PC-3 (cell line): ENCODE data around the gene TPM4. TPM values are rescaled to one million over a fixed set of nuclear protein-coding genes. Genes with fewer than 3 reads are reported as not detected.

Experiments
- ATAC-seq: fragments of 200-7000 bp; cut with Tn5 transposase; 2 replicates; pipeline ENCODE4 v1.9.1; 2020; ENCODE audit warnings: mild to moderate bottlenecking, moderate library complexity
- BruUV-seq: library from RNA; stranded (reverse); fragments of 400-500 nt; replicated peaks from 2 replicates; lab custom pipeline; 2021; lab: Mats Ljungman, UMichigan
- CTCF ChIA-PET: fragments of 300-600 bp; sonication (Branson Sonifier 250); formaldehyde crosslinking; loops from one replicate; lab custom pipeline; 2022; ENCODE audit warnings: antibody characterized with exemption; lab: Charles Lee
- POLR2A ChIA-PET: fragments of 300-600 bp; sonication (Branson Sonifier 250); formaldehyde crosslinking; loops from one replicate; lab custom pipeline; 2022; ENCODE audit warnings: antibody characterized with exemption; ENCODE audit not compliant: unreplicated experiment; lab: Charles Lee
- DNase-seq: peaks from one replicate; pipeline ENCODE4 v3.0.0-alpha.2; 2015
- H2AFZ ChIP-seq: fragments of 300-600 bp; sonication (generic); 2 replicates; pipeline ENCODE4 v1.6.0; 2016; ENCODE audit warnings: antibody characterized with exemption, low read length
- H3F3A ChIP-seq: fragments of 300-600 bp; sonication (generic); one replicate; pipeline ENCODE4 v1.6.0; 2017; ENCODE audit warnings: antibody characterized with exemption, low read length, control low read depth, mild to moderate bottlenecking; ENCODE audit not compliant: unreplicated experiment
- H3K27ac ChIP-seq: fragments of 300-600 bp; sonication (generic); 2 replicates; pipeline ENCODE4 v1.5.1; 2016; ENCODE audit warnings: mild to moderate bottlenecking, low read length
- H3K27me3 ChIP-seq: fragments of 300-600 bp; sonication (generic); 2 replicates; pipeline ENCODE4 v1.6.1; 2016; ENCODE audit warnings: low read length, mixed read lengths
- H3K36me3 ChIP-seq: fragments of 300-600 bp; sonication (generic); 2 replicates; pipeline ENCODE4 v1.6.1; 2016; ENCODE audit warnings: low read depth, mixed run types, low read length, mixed read lengths
- H3K4me1 ChIP-seq: fragments of 300-600 bp; sonication (generic); 2 replicates; pipeline ENCODE4 v1.5.1; 2016; ENCODE audit warnings: low read length; ENCODE audit not compliant: insufficient read depth
- H3K4me2 ChIP-seq: fragments of 300-600 bp; sonication (generic); 2 replicates; pipeline ENCODE4 v1.6.0; 2016; ENCODE audit warnings: low read length
- H3K4me3 ChIP-seq: fragments of 300-600 bp; sonication (generic); 2 replicates; pipeline ENCODE4 v1.5.1; 2016; ENCODE audit warnings: mild to moderate bottlenecking, low read length, mixed read lengths
- H3K79me2 ChIP-seq: fragments of 300-600 bp; sonication (generic); 2 replicates; pipeline ENCODE4 v1.6.1; 2017; ENCODE audit warnings: low read length, mixed read lengths
- H3K9ac ChIP-seq: fragments of 300-600 bp; sonication (generic); 2 replicates; pipeline ENCODE4 v1.6.0; 2016; ENCODE audit warnings: mild to moderate bottlenecking, low read length
- H3K9me2 ChIP-seq: fragments of 300-600 bp; sonication (generic); replicated peaks from 2 replicates; pipeline ENCODE4 v1.6.1; 2016; ENCODE audit warnings: mixed run types, low read length, mixed read lengths
- H3K9me3 ChIP-seq: fragments of 300-600 bp; sonication (generic); 2 replicates; pipeline ENCODE4 v1.6.1; 2016; ENCODE audit warnings: low read length, mixed read lengths
- H4K20me1 ChIP-seq: fragments of 300-600 bp; sonication (generic); 2 replicates; pipeline ENCODE4 v1.6.1; 2016; ENCODE audit warnings: low read length, mixed read lengths
- EZH2 ChIP-seq: fragments of 300-600 bp; sonication (generic); IDR thresholded peaks from one replicate; pipeline ENCODE4 v1.6.1; 2017; ENCODE audit warnings: antibody characterized with exemption, mild to moderate bottlenecking, low read length; ENCODE audit not compliant: unreplicated experiment
- EZH2phosphoT487 ChIP-seq: fragments of 300-600 bp; sonication (generic); IDR thresholded peaks from 2 replicates; pipeline ENCODE4 v1.6.1; 2018; ENCODE audit warnings: mild to moderate bottlenecking, antibody characterized with exemption, low read length, borderline replicate concordance
- intact Hi-C: fragments of 100-400 bp; cut with micrococcal nuclease; formaldehyde crosslinking; loops from 2 replicates; pipeline ENCODE4 v1.9.0; 2023
- total RNA-seq: library from RNA; depleted of rRNA; stranded (reverse); fragments of >200 nt; gene quantifications from 2 replicates; pipeline ENCODE4 v1.2.3, GENCODE V29; 2014
- TF ChIP-seq, protein P1 (sequence below): fragments of 300-600 bp; sonication (generic); conservative IDR thresholded peaks from 2 replicates; pipeline ENCODE4 v1.5.1; 2017; ENCODE audit warnings: antibody characterized with exemption, low read depth, mild to moderate bottlenecking, low read length

The TPM4 gene
- total RNA-seq, 1 experiment from 2014 or later, result 135 TPM

GRCh38 chr19:16111160-16111908, 35.0 kb downstream of the TPM4 start, which contains the start of gene RAB8A:
Gene RAB8A, plus strand, starts transcription at chr19:16111889. Its CDS starts 13 bp downstream, at chr19:16111902.
- peak within 1 kb of the TSS; percentile 79 for H2AFZ ChIP-seq
- no peaks in the 10 kb centered on the region; the same call in 1 of the 2 replicates for H3K36me3 ChIP-seq
- ATAC-seq, result peak; percentile 98

GRCh38 chr19:16111909-16112752, 35.8 kb downstream of the TPM4 start:
- Histone ChIP-seq H2AFZ (peak overlapping the region; percentile 79), H3K36me3 (no peaks in the 10 kb centered on the region; the same call in 1 of the 2 replicates), H3K9me3 (no peaks in the 10 kb centered on the region), H3F3A (no peaks in the 10 kb centered on the region), H3K4me2 (peak overlapping the region; percentile 94), H3K27me3 (no peaks in the 10 kb centered on the region), H3K27ac (peak overlapping the region; percentile 48), H3K4me3 (peak overlapping the region; percentile 96), H3K9ac (peak overlapping the region; percentile 96), H4K20me1 (no peaks in the 10 kb centered on the region), H3K4me1 (peaks cover 15% of the 10 kb centered on the region), H3K9me2 (no peaks in the 10 kb centered on the region), H3K79me2 (peaks cover 54% of the 10 kb centered on the region)
- intact Hi-C loops, result loop anchor here (1.0 to 2.0 kb wide), 7 partner anchors 19 to 73 kb away; partner anchors contain the start of gene FAM32A
- TSS peak; percentile 75 for BruUV-seq
- TF ChIP-seq, protein P1, sequence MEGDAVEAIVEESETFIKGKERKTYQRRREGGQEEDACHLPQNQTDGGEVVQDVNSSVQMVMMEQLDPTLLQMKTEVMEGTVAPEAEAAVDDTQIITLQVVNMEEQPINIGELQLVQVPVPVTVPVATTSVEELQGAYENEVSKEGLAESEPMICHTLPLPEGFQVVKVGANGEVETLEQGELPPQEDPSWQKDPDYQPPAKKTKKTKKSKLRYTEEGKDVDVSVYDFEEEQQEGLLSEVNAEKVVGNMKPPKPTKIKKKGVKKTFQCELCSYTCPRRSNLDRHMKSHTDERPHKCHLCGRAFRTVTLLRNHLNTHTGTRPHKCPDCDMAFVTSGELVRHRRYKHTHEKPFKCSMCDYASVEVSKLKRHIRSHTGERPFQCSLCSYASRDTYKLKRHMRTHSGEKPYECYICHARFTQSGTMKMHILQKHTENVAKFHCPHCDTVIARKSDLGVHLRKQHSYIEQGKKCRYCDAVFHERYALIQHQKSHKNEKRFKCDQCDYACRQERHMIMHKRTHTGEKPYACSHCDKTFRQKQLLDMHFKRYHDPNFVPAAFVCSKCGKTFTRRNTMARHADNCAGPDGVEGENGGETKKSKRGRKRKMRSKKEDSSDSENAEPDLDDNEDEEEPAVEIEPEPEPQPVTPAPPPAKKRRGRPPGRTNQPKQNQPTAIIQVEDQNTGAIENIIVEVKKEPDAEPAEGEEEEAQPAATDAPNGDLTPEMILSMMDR, result no peak
- TF ChIP-seq EZH2, result no peak
- no peak for TF ChIP-seq EZH2phosphoT487
- ATAC-seq (peak; percentile 2; the same call in 1 of the 2 replicates), DNase-seq (no peak)
- ChIA-PET CTCF (interaction anchor here (0.5 kb wide), 2 partner anchors 69 to 70 kb away, joined by 3 to 4 read pairs; no protein-coding TSS in a partner anchor), POLR2A (interaction anchor here (0.5 to 0.6 kb wide), 2 partner anchors 33 to 50 kb away, joined by 8 to 13 read pairs; no protein-coding TSS in a partner anchor)

More at GRCh38 chr19:16111160-16111908, 35.0 kb downstream of the TPM4 start, which contains the start of gene RAB8A:
- DNase-seq, result peak; percentile 99
- peak within 1 kb of the TSS; percentile 96 for H3K4me3 ChIP-seq
- H4K20me1 ChIP-seq, result no peaks in the 10 kb centered on the region
- H3K9ac ChIP-seq, result peak within 1 kb of the TSS; percentile 96
- ChIA-PET CTCF (interaction anchor here (0.6 to 1.3 kb wide), 5 partner anchors 33 to 86 kb away, joined by 3 to 17 read pairs (median 6); no protein-coding TSS in a partner anchor), POLR2A (no interaction called here)
- peak within 1 kb of the TSS; percentile 48 for H3K27ac ChIP-seq
- peaks cover 46% of the 10 kb centered on the region for H3K79me2 ChIP-seq
- peak within 1 kb of the TSS; percentile 94 for H3K4me2 ChIP-seq
- intact Hi-C loops, result loop anchor here (1.0 to 2.0 kb wide), 7 partner anchors 19 to 74 kb away; partner anchors contain the start of gene FAM32A
- BruUV-seq, result no TSS peak
- peaks cover 15% of the 10 kb centered on the region for H3K4me1 ChIP-seq
- no peaks in the 10 kb centered on the region for H3K9me3 ChIP-seq
- TF ChIP-seq, protein P1, result peak; percentile 76
- peak; percentile 79 for TF ChIP-seq EZH2phosphoT487
- TF ChIP-seq EZH2, result no peak
- H3K9me2 ChIP-seq, result no peaks in the 10 kb centered on the region
- H3F3A ChIP-seq, result no peaks in the 10 kb centered on the region
- no peaks in the 10 kb centered on the region for H3K27me3 ChIP-seq
